ENCODE measurements around the gene SNRK. TPM values are rescaled to one million over a fixed set of nuclear protein-coding genes. Genes with fewer than 3 reads are reported as not detected.

Gene SNRK
- total and polyA plus RNA-seq, 9 of the 15 experiments (the other 6 are each of a cell fraction or from before 2014, with no cell fraction given): 1.7 to 12.3 (median 7.3) TPM

DNA sequence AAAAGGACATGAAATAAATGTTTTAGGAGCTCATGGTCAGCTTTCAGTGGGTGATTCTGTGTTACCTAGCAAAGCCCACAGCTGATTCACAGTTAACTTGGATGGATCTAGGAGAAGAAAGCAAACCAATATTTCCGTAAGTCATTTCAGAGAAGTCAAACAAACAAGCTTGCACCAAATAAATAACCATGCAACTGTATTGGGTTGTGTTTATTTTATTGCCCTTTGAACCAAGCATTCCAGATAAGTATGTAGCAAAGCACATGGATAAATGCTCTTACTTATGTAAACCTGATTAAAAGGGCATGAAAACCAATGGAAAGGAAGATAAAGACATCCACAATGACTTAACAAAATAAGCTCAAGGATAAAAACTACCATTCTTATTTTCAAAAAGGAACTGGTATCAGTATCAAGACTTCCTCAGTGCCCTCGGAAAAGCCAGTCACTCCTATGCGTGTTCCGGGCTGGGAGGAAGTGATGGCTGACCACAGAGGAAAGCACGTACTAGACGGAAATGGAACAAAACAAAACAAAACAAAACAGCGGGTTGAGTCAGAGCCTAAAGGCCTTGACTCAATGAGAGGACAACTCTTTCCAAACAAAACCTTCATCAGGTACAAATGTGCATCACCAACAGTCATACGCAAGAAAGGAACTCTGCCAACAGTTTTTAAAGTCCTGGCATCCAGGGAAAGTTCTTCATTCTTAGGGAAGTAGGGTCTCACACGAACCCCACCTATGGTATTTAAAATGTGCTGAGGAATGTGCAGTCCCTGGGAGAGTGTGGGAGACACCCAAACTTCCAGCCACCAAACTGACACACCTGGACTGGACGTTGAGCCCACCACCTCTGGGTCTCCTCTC, 103.3 kb downstream of the SNRK start (continued):
- TF ChIP-seq, protein P1, sequence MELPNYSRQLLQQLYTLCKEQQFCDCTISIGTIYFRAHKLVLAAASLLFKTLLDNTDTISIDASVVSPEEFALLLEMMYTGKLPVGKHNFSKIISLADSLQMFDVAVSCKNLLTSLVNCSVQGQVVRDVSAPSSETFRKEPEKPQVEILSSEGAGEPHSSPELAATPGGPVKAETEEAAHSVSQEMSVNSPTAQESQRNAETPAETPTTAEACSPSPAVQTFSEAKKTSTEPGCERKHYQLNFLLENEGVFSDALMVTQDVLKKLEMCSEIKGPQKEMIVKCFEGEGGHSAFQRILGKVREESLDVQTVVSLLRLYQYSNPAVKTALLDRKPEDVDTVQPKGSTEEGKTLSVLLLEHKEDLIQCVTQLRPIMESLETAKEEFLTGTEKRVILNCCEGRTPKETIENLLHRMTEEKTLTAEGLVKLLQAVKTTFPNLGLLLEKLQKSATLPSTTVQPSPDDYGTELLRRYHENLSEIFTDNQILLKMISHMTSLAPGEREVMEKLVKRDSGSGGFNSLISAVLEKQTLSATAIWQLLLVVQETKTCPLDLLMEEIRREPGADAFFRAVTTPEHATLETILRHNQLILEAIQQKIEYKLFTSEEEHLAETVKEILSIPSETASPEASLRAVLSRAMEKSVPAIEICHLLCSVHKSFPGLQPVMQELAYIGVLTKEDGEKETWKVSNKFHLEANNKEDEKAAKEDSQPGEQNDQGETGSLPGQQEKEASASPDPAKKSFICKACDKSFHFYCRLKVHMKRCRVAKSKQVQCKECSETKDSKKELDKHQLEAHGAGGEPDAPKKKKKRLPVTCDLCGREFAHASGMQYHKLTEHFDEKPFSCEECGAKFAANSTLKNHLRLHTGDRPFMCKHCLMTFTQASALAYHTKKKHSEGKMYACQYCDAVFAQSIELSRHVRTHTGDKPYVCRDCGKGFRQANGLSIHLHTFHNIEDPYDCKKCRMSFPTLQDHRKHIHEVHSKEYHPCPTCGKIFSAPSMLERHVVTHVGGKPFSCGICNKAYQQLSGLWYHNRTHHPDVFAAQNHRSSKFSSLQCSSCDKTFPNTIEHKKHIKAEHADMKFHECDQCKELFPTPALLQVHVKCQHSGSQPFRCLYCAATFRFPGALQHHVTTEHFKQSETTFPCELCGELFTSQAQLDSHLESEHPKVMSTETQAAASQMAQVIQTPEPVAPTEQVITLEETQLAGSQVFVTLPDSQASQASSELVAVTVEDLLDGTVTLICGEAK (IDR thresholded peaks at IDR 0.05): peak; percentile 74
- TF ChIP-seq, protein P1 (CRISPR knock-in tag; IDR thresholded peaks at IDR 0.05): no peak
- 0 out of 4 replicates have a peak, but pooled peaks of 1 of the 2 experiments have one; percentile 8 for TF ChIP-seq FOXA3 (CRISPR knock-in tag; conservative IDR thresholded peaks at IDR 0.05 in 1 of 2, IDR thresholded peaks at IDR 0.05 in 1 of 2)
- TF ChIP-seq, protein P2, sequence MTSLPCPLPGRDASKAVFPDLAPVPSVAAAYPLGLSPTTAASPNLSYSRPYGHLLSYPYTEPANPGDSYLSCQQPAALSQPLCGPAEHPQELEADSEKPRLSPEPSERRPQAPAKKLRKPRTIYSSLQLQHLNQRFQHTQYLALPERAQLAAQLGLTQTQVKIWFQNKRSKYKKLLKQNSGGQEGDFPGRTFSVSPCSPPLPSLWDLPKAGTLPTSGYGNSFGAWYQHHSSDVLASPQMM (CRISPR knock-in tag; IDR thresholded peaks at IDR 0.05): no peak
- TF ChIP-seq EP300 (IDR thresholded peaks at IDR 0.05; ENCODE audit: low read length): peak; percentile 43
- TF ChIP-seq, protein P3, sequence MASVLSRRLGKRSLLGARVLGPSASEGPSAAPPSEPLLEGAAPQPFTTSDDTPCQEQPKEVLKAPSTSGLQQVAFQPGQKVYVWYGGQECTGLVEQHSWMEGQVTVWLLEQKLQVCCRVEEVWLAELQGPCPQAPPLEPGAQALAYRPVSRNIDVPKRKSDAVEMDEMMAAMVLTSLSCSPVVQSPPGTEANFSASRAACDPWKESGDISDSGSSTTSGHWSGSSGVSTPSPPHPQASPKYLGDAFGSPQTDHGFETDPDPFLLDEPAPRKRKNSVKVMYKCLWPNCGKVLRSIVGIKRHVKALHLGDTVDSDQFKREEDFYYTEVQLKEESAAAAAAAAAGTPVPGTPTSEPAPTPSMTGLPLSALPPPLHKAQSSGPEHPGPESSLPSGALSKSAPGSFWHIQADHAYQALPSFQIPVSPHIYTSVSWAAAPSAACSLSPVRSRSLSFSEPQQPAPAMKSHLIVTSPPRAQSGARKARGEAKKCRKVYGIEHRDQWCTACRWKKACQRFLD (CRISPR knock-in tag; IDR thresholded peaks at IDR 0.05): peak; percentile 55; the same call in 1 of the 2 replicates
- no peak for TF ChIP-seq KLF6 (CRISPR knock-in tag; IDR thresholded peaks at IDR 0.05; ENCODE audit: borderline replicate concordance)
- TF ChIP-seq KDM5B (IDR thresholded peaks at IDR 0.05; ENCODE audit: insufficient replicate concordance, low read depth, low read length): no peak
- TF ChIP-seq FOXM1 (IDR thresholded peaks at IDR 0.05; ENCODE audit: low read depth): peak; percentile 46; the same call in 1 of the 2 replicates
- no peak for TF ChIP-seq FOXM1 (CRISPR knock-in tag; IDR thresholded peaks at IDR 0.05; ENCODE audit: low read depth)
- no peak for TF ChIP-seq SRSF1 (IDR thresholded peaks at IDR 0.05; ENCODE audit: low read depth, low read length)
- TF ChIP-seq, protein P4, sequence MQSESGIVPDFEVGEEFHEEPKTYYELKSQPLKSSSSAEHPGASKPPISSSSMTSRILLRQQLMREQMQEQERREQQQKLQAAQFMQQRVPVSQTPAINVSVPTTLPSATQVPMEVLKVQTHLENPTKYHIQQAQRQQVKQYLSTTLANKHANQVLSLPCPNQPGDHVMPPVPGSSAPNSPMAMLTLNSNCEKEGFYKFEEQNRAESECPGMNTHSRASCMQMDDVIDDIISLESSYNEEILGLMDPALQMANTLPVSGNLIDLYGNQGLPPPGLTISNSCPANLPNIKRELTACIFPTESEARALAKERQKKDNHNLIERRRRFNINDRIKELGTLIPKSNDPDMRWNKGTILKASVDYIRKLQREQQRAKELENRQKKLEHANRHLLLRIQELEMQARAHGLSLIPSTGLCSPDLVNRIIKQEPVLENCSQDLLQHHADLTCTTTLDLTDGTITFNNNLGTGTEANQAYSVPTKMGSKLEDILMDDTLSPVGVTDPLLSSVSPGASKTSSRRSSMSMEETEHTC (IDR thresholded peaks at IDR 0.05): no peak

Measured in K562 (cell line).